K562 (cell line): ENCODE results near the gene BCL2A1. TPM values are rescaled to one million over a fixed set of nuclear protein-coding genes. Genes with fewer than 3 reads are reported as not detected.
A peak's percentile ranks its signal among the peaks of the same experiment; 100 is the strongest.
"Not testable (repeated sequence)": the region's sequence is repeated elsewhere in the genome, so short reads cannot be mapped to it uniquely, and the experiment has no call there.

Source experiments
- ATAC-seq: fragments of 200-7000 bp; cut with Tn5 transposase; 3 replicates; pipeline ENCODE4 v1.9.1; 2020; ENCODE audit warnings: moderate library complexity
- BruUV-seq: library from RNA; stranded (reverse); fragments of 400-500 nt; replicated peaks from 2 replicates; lab custom pipeline; 2021; lab: Mats Ljungman, UMichigan
- CTCF ChIA-PET: fragments of 300-600 bp; formaldehyde crosslinking; extraction: SDS; loops from one replicate; lab custom pipeline; 2021; ENCODE audit warnings: low intra/inter-chr PET ratio; lab: Yijun Ruan, JAX
- POLR2A ChIA-PET: fragments of 300-600, 350-650 bp; sonication (Branson Sonifier 250); formaldehyde crosslinking; extraction: SDS; loops from one replicate; lab custom pipeline; 2021; ENCODE audit warnings: antibody characterized with exemption, inconsistent platforms; lab: Yijun Ruan, JAX
- DNase-seq, 4 experiments: peaks; one replicate each; pipeline versions ENCODE4 v3.0.0 to v3.0.0-alpha.2; 2011 to 2018; ENCODE audit warnings: low spot score in 3 of 4, mixed read lengths in 3 of 4; ENCODE audit errors: extremely low read depth in 1 of 4
- FAIRE-seq: peaks from 2 replicates; lab custom pipeline; 2011; peaks lifted over from hg19 to GRCh38; lab: Jason Lieb, UNC
- H2AFZ ChIP-seq: 2 replicates; pipeline ENCODE4 v1.6.0; 2011; ENCODE audit warnings: low read depth, low read length, control low read depth, inconsistent platforms
- H3K27ac ChIP-seq: fragments of 200-600 bp; 3 replicates; pipeline ENCODE4 v1.8.0; 2011; ENCODE audit warnings: low read depth, mild to moderate bottlenecking, control low read depth, inconsistent platforms, low read length, moderate library complexity, mixed read lengths; ENCODE audit errors: extremely low read depth
- H3K27me3 ChIP-seq, 2 experiments: fragments of 300-600 bp in 1 of 2; 2 replicates in 1 of 2; 3 replicates in 1 of 2; pipeline versions ENCODE4 v1.6.0 to v1.8.0; 2011; ENCODE audit warnings: inconsistent platforms in 2 of 2, low read length in 2 of 2, mild to moderate bottlenecking in 1 of 2, mixed read lengths in 1 of 2, moderate library complexity in 1 of 2; ENCODE audit not compliant: control insufficient read depth in 2 of 2, insufficient read depth in 2 of 2
- H3K36me3 ChIP-seq: fragments of 300-600 bp; 3 replicates; pipeline ENCODE4 v1.8.0; 2011; ENCODE audit warnings: mild to moderate bottlenecking, low read length, inconsistent platforms; ENCODE audit not compliant: control insufficient read depth, insufficient read depth
- H3K4me1 ChIP-seq, 2 experiments: fragments of 200-600 bp in 1 of 2; replicated peaks in 1 of 2; 2 replicates in 1 of 2; 3 replicates in 1 of 2; pipeline versions ENCODE4 v1.5.1 to v1.8.0; 2011; ENCODE audit warnings: inconsistent platforms in 2 of 2, low read length in 2 of 2, mild to moderate bottlenecking in 1 of 2, mixed read lengths in 1 of 2, moderate library complexity in 1 of 2; ENCODE audit not compliant: control insufficient read depth in 2 of 2, insufficient read depth in 2 of 2
- H3K4me2 ChIP-seq: 2 replicates; pipeline ENCODE4 v1.6.1; 2011; ENCODE audit warnings: low read length, control low read depth, inconsistent platforms, mixed read lengths; ENCODE audit not compliant: insufficient read depth
- H3K4me3 ChIP-seq: fragments of 200-600 bp; sonication (generic), shearing (Covaris generic); 2 replicates; pipeline ENCODE4 v1.5.1; 2016; ENCODE audit warnings: control low read depth, inconsistent platforms
- H3K79me2 ChIP-seq: fragments of 200-600 bp; 3 replicates; pipeline ENCODE4 v1.8.0; 2011; ENCODE audit warnings: low read length, inconsistent platforms; ENCODE audit not compliant: control insufficient read depth, insufficient read depth
- H3K9ac ChIP-seq, 2 experiments: 2 replicates each; pipeline versions ENCODE4 v1.6.0 to v1.6.1; 2011; ENCODE audit warnings: low read depth in 2 of 2, low read length in 2 of 2, control low read depth in 1 of 2, inconsistent platforms in 1 of 2, mild to moderate bottlenecking in 1 of 2, mixed read lengths in 1 of 2; ENCODE audit not compliant: insufficient read depth in 1 of 2
- H3K9me1 ChIP-seq: one replicate; pipeline ENCODE4 v1.6.0; 2011; ENCODE audit warnings: inconsistent platforms, mild to moderate bottlenecking, low read length, moderate library complexity; ENCODE audit not compliant: control insufficient read depth, insufficient read depth
- H3K9me3 ChIP-seq: replicated peaks from 2 replicates; pipeline ENCODE4 v1.5.1; 2011; ENCODE audit warnings: low read depth, low read length, inconsistent platforms; ENCODE audit not compliant: control insufficient read depth, insufficient read depth
- H4K20me1 ChIP-seq: replicated peaks from 2 replicates; pipeline ENCODE4 v1.6.1; 2011; ENCODE audit warnings: low read length, inconsistent platforms, mixed read lengths; ENCODE audit not compliant: control insufficient read depth, insufficient read depth
- CBX1 ChIP-seq: sonication (generic); IDR thresholded peaks from 2 replicates; pipeline ENCODE4 v1.6.1; 2016; ENCODE audit warnings: antibody characterized with exemption, low read depth, mild to moderate bottlenecking
- CBX3 ChIP-seq, 2 experiments: IDR thresholded peaks; 1 replicate in 1 of 2; 2 replicates in 1 of 2; pipeline ENCODE4 v1.6.1; 2012; ENCODE audit warnings: inconsistent platforms in 2 of 2, low read length in 2 of 2, borderline replicate concordance in 1 of 2, control low read depth in 1 of 2
- JUN ChIP-seq, 2 experiments: sonication (generic) in 1 of 2; formaldehyde crosslinking in 1 of 2; IDR thresholded peaks; 2 replicates each; pipeline versions ENCODE4 v1.6.1 to v1.8.0; 2012 to 2022; ENCODE audit warnings: borderline replicate concordance in 2 of 2, mild to moderate bottlenecking in 2 of 2, improper control_type of control experiment in 1 of 2, low read depth in 1 of 2, low read length in 1 of 2, missing genetic modification reagents in 1 of 2
- TRIM24 ChIP-seq, 2 experiments: fragments of 450-650 bp; IDR thresholded peaks; 2 replicates each; pipeline ENCODE4 v1.6.1; 2016
- XRCC3 ChIP-seq: fragments of 450-650 bp; IDR thresholded peaks from 2 replicates; pipeline ENCODE4 v1.6.1; 2017; ENCODE audit warnings: mild to moderate bottlenecking, moderate library complexity
- ZEB2 ChIP-seq: fragments of 450-650 bp; IDR thresholded peaks from 2 replicates; pipeline ENCODE4 v1.6.1; 2016
- ZNF561 ChIP-seq: fragments of 450-650 bp; formaldehyde crosslinking; conservative IDR thresholded peaks from 2 replicates; pipeline ENCODE4 v1.4.0; 2020; ENCODE audit warnings: mild to moderate bottlenecking, moderate library complexity
- WGBS: fragments of 100-300 bp; shearing (Covaris generic); methylation state at CpG from one replicate; pipeline ENCODE4 v1.1.6; 2016; ENCODE audit warnings: low coverage, mixed read lengths; ENCODE audit not compliant: insufficient coverage; ENCODE audit errors: missing lambda C conversion rate; 5-methylcytosine and 5-hydroxymethylcytosine counted together
- in situ Hi-C: fragments of 300-500 bp; cut with MboI; formaldehyde crosslinking; loops from 4 replicates; pipeline ENCODE4 v1.15.0; 2018; ENCODE audit warnings: inconsistent platforms, mixed read lengths
- intact Hi-C: fragments of 100-400 bp; cut with micrococcal nuclease; formaldehyde crosslinking; loops from 2 replicates; pipeline ENCODE4 v1.14.2; 2022
- polyA plus RNA-seq, 8 experiments: library from polyadenylated mRNA; depleted of rRNA in 4 of 8; stranded (reverse) in 5 of 8; unstranded in 3 of 8; fragments of >200 nt; fragmentation: Nextera tagmentation in 2 of 8; fragmentation: Illumina TruSeq in 1 of 8; extraction: Ambion mirVana in 2 of 8; extraction: Trizol in 1 of 8; gene quantifications; 2 replicates each; pipeline versions ENCODE4 v1.2.1 to v1.2.3, GENCODE V29; 2011 to 2014; ENCODE audit warnings: inconsistent platforms in 1 of 8, missing spikeins in 1 of 8
- total RNA-seq, 7 experiments: library from RNA; depleted of rRNA in 6 of 7; stranded (reverse); fragments of >200 nt in 6 of 7; fragmentation: Illumina TruSeq in 2 of 7; extraction: Trizol in 2 of 7; gene quantifications; 2 replicates each; pipeline versions ENCODE4 v1.2.1 to v1.2.3, GENCODE V29; 2011 to 2021; ENCODE audit warnings: low replicate concordance in 1 of 7
- TF ChIP-seq, protein P1 (sequence below), 2 experiments: fragments of 450-650 bp; IDR thresholded peaks; 2 replicates each; pipeline ENCODE4 v1.6.1; 2016; ENCODE audit warnings: mild to moderate bottlenecking in 2 of 2, borderline replicate concordance in 1 of 2, low read depth in 1 of 2, moderate library complexity in 1 of 2
- TF ChIP-seq, protein P2 (sequence below): fragments of 250-450 bp; sonication (Bioruptor Pico); IDR thresholded peaks from 2 replicates; pipeline ENCODE4 v1.5.1; 2021; ENCODE audit warnings: mild to moderate bottlenecking

The BCL2A1 gene
- total and polyA plus RNA-seq, 9 of the 15 experiments (the other 6 are each of a cell fraction or from before 2014, with no cell fraction given), result 0.11 to 1.2 (median 0.25) TPM; not detected in 4

GRCh38 chr15:79915776-79916501 is 55.1 kb downstream of the BCL2A1 start:
- H2AFZ ChIP-seq; FAIRE-seq; H3K27me3 ChIP-seq; H3K9ac ChIP-seq; H3K4me1 ChIP-seq; H3K4me2 ChIP-seq; H4K20me1 ChIP-seq; CTCF ChIA-PET; DNase-seq; H3K27ac ChIP-seq; H3K79me2 ChIP-seq; intact Hi-C loops; H3K9me1 ChIP-seq; H3K4me3 ChIP-seq; in situ Hi-C loops; BruUV-seq; ATAC-seq; TF ChIP-seq JUN (CRISPR knock-in tag; IDR thresholded peaks at IDR 0.05; ENCODE audit: borderline replicate concordance): not testable (repeated sequence)
- POLR2A ChIA-PET, result interaction anchor here (0.9 kb wide), 1 partner anchor 12 kb away, joined by 3 read pairs; no protein-coding TSS in a partner anchor
- WGBS, result 71% methylated on average over 3 of the region's 3 CpGs
- Histone ChIP-seq H3K36me3 (peaks cover 36% of the 10 kb centered on the region; the same call in 1 of the 3 replicates), H3K9me3 (peaks cover 31% of the 10 kb centered on the region)
- TF ChIP-seq, protein P1, sequence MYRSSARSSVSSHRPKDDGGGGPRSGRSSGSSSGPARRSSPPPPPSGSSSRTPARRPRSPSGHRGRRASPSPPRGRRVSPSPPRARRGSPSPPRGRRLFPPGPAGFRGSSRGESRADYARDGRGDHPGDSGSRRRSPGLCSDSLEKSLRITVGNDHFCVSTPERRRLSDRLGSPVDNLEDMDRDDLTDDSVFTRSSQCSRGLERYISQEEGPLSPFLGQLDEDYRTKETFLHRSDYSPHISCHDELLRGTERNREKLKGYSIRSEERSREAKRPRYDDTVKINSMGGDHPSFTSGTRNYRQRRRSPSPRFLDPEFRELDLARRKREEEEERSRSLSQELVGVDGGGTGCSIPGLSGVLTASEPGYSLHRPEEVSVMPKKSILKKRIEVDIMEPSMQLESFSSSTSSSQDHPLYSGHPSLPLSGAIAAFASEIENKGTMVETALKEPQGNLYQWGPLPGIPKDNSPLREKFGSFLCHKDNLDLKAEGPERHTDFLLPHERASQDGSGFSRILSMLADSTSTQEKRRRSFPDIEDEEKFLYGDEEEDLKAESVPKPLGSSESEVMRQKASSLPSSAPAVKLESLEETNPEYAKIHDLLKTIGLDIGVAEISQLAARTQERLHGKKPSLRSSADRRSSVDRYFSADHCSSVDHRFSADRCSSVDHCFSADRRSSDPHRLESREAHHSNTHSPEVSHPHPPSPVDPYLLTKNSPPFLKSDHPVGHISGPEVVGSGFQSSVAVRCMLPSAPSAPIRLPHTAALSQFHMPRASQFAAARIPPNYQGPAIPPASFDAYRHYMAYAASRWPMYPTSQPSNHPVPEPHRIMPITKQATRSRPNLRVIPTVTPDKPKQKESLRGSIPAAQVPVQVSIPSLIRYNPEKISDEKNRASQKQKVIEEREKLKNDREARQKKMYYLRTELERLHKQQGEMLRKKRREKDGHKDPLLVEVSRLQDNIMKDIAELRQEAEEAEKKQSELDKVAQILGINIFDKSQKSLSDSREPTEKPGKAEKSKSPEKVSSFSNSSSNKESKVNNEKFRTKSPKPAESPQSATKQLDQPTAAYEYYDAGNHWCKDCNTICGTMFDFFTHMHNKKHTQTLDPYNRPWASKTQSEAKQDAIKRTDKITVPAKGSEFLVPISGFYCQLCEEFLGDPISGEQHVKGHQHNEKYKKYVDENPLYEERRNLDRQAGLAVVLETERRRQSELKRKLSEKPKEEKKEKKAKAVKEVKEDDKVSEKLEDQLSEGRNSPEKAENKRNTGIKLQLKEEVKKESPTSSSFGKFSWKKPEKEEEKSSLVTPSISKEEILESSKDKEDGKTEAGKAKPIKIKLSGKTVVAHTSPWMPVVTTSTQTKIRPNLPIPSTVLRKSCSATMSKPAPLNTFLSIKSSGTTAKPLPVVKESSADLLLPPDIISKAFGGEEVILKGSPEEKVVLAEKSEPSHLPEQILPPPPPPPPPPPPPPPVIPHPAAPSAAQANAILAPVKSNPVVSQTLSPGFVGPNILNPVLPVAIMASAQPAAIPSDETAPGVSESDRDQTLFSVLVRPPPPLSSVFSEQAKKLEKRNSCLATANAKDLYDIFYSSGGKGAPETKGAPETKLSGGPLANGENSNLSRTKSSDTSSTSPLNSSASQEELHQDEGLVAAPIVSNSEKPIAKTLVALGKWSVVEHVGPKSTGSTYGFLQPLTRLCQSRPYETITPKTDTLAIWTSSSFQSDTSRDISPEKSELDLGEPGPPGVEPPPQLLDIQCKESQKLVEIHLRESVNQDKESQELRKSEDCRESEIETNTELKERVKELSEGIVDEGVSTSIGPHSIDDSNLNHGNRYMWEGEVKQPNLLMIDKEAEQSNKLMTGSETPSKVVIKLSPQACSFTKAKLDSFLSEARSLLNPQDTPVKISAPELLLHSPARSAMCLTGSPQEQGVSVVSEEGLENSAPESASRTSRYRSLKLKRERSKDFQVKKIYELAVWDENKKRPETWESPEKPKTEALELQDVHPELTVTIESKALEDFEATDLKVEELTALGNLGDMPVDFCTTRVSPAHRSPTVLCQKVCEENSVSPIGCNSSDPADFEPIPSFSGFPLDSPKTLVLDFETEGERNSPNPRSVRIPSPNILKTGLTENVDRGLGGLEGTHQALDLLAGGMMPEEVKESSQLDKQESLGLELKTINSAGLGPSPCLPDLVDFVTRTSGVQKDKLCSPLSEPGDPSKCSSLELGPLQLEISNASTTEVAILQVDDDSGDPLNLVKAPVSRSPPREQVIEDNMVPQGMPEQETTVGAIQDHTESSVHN (IDR thresholded peaks at IDR 0.05; ENCODE audit: borderline replicate concordance in 1 of 2, low read depth in 1 of 2), result peak in 1 of 2 experiments; percentile 54; a peak in 1 of 4 replicates
- TF ChIP-seq XRCC3 (peak; percentile 92), CBX3 (IDR thresholded peaks at IDR 0.05; ENCODE audit: borderline replicate concordance in 1 of 2, low read length in 2 of 2) (peak in 1 of 2 experiments; percentile 99; a peak in 2 of 3 replicates), ZEB2 (peak; percentile 78), CBX1 (peak; percentile 98), JUN (IDR thresholded peaks at IDR 0.05; ENCODE audit: borderline replicate concordance, low read depth, low read length) (0 out of 2 replicates have a peak, but pooled peaks have one; percentile 30), ZNF561 (CRISPR knock-in tag) (peak; percentile 97), TRIM24 (IDR thresholded peaks at IDR 0.05) (peak; percentile 53 to 82; a peak in 3 of 4 replicates)
- TF ChIP-seq, protein P2, sequence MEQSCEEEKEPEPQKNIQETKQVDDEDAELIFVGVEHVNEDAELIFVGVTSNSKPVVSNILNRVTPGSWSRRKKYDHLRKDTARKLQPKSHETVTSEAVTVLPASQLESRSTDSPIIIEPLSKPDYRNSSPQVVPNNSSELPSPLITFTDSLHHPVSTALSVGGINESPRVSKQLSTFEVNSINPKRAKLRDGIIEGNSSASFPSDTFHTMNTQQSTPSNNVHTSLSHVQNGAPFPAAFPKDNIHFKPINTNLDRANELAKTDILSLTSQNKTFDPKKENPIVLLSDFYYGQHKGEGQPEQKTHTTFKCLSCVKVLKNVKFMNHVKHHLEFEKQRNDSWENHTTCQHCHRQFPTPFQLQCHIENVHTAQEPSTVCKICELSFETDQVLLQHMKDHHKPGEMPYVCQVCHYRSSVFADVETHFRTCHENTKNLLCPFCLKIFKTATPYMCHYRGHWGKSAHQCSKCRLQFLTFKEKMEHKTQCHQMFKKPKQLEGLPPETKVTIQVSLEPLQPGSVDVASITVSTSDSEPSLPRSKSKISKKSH (CRISPR knock-in tag), result peak; percentile 92
